PC-9 (cell line): ENCODE results near the gene OPA1.

Source experiments
- EZH2 ChIP-seq: fragments of 200-600 bp; sonication (generic); IDR thresholded peaks from 2 replicates; pipeline ENCODE4 v1.8.0; 2017; ENCODE audit warnings: antibody characterized with exemption, low read depth
- TF ChIP-seq, protein P1 (sequence below): fragments of 200-600 bp; sonication (generic); conservative IDR thresholded peaks from 2 replicates; pipeline ENCODE4 v1.6.1; 2017; ENCODE audit warnings: mixed run types, antibody characterized with exemption, mild to moderate bottlenecking, moderate library complexity

DNA sequence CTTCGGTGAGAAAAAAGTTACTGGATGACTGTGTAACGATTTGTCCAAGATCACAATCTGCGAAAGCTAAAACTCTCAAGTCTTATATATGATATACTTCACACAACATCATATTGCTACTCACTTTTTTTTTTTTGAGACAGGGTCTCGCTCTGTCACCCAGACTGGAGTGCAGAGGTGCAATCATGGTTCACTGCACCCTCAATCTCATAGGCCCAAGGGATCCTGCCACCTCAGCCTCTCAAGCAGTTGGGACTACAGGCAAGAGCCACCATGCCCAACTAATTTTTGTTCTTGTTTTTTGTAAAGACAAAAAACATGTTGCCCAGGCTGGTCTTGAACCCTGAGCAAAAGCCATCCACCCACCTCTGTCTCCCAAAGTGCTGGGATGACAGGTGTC is 32.9 kb upstream of the OPA1 start:
- TF ChIP-seq, protein P1, sequence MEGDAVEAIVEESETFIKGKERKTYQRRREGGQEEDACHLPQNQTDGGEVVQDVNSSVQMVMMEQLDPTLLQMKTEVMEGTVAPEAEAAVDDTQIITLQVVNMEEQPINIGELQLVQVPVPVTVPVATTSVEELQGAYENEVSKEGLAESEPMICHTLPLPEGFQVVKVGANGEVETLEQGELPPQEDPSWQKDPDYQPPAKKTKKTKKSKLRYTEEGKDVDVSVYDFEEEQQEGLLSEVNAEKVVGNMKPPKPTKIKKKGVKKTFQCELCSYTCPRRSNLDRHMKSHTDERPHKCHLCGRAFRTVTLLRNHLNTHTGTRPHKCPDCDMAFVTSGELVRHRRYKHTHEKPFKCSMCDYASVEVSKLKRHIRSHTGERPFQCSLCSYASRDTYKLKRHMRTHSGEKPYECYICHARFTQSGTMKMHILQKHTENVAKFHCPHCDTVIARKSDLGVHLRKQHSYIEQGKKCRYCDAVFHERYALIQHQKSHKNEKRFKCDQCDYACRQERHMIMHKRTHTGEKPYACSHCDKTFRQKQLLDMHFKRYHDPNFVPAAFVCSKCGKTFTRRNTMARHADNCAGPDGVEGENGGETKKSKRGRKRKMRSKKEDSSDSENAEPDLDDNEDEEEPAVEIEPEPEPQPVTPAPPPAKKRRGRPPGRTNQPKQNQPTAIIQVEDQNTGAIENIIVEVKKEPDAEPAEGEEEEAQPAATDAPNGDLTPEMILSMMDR: no peak
- no peak for TF ChIP-seq EZH2
